ENCODE data around the gene TM4SF18. TPM values are rescaled to one million over a fixed set of nuclear protein-coding genes. Genes with fewer than 3 reads are reported as not detected.
"Not testable (repeated sequence)": the region's sequence is repeated elsewhere in the genome, so short reads cannot be mapped to it uniquely, and the experiment has no call there.

Gene TM4SF18, protein sequence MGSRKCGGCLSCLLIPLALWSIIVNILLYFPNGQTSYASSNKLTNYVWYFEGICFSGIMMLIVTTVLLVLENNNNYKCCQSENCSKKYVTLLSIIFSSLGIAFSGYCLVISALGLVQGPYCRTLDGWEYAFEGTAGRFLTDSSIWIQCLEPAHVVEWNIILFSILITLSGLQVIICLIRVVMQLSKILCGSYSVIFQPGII
- total RNA-seq (2014; rRNA removed; shearing (Covaris generic)) = 0.45 and 2.1 TPM in 2 replicates

DNA sequence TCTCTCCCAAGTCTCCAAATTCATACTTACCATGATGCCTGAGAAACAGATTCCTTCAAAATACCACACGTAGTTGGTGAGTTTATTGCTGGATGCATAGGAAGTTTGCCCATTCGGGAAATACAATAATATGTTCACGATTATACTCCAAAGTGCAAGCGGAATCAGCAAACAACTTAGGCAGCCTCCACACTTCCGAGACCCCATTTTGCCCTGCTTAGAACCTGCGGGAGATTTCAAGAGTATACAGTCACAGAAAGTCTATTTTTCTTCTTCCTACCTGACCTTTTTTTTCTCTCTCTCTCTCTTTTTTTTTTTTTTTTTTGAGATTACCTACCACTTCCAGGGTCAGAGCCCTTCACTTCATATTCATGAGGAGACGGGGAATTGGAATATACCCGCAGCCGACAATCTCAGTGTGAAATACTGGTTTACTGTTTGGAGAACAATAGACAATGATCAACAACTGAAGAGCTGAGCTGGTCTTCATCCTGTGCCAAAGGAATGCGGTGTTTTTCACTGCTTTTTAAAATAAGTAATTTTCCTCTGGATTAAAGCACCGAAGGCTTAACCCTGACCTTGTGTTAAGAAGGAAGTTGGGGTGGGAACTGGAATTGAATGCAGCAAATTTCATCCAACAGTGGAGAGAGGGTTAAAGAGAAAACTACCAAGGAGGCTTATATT lies at the start of gene TM4SF18:
Gene TM4SF18, minus strand, starts transcription at position 461 of the 684 bp plus-strand sequence. Its CDS starts 254 bp downstream, at position 207.
- DNase-seq (ENCODE audit: low spot score) = no peak

DNA sequence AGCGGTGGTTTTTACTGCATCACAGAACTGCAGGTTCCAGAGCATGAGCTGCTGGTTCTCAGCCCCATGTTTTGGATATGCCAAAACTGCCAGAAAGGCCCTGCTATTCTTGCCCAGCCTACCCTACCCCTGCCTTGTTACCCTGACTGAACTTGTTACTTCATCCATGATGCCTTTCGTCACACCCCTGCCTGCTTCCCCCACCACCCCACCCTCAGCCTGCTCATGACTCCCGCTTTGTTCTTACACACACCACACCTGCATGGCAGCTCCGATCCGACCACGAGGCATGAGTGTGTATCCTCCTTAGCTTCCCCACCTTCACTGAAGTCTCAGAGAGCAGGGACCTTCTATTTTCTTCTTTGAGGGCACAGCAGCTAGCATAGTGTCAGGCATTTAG lies 49.1 kb upstream of the TM4SF18 start:
- DNase-seq (ENCODE audit: low spot score) = no peak

DNA sequence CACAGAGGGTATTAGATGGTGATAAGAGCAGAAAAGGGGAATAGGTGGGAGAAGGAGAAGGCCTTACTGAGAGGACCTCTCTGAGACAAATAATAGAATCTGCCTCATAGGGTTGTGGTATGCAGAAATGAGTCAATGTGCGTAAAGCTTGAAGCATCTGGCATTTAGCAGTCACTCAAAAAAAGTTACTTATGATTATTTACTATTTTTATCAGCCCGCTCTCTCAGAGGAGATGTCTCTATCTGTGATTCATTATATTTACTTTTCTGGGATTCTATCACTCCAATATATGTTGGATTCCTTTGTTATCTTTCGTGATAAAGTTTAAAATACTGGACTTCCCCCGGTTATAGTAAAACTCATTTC lies 48.6 kb upstream of the TM4SF18 start:
- DNase-seq (ENCODE audit: low spot score) = peak; percentile 78

DNA sequence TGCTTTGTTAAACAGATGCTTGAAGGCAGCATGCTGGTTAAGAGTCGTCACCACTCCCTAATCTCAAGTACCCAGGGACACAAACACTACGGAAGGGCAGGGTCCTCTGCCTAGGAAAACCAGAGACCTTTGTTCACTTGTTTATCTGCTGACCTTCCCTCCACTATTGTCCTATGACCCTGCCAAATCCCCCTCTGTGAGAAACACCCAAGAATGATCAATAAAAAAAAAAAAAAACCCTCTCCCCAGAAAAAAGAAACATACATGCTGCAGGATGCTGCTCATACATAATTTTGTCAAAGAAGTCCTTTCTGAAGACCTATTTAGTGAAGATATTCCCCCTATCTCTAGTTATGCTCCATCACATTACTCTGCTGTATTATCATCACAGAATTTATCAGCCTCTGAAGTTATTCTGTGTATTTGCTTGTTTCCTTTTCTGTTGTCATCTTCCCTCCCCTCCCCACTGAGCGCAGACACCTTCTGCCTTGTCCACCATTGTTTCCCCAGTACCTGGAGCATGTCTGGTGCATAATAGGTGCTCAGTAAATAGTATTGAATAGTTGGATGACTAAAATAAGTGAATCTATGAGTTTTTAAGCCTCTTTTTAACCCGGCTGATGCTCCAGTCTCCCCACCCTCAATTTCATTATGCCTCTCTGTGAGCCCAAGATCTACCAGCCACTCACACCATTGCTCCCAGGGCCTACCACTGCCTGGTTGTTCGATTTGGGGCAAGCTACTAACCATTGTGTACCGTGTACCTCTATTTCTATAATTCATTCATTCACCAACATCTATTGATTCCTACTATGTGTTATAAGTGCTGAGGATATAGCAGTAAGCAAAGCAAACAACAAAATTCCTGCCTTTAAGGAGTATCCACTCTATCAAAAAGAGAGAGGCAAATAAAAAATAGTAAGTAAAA lies 48.0 kb upstream of the TM4SF18 start:
- DNase-seq (ENCODE audit: low spot score) = no peak

DNA sequence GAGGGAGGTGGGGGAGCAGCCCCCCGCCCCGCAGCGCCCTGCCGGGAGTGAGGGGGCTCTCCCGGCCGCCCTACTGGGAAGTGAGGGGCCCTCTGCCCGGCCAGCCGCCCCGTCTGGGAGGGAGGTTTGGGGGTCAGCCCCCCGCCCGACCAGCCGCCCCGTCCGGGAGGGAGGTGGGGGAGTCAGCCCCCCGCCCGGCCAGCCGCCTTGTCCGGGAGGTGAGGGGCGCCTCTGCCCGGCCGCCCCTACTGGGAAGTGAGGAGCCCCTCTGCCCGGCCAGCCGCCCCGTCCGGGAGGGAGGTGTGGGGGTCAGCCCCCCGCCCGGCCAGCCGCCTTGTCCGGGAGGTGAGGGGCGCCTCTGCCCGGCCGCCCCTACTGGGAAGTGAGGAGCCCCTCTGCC lies 46.8 kb upstream of the TM4SF18 start:
- DNase-seq (ENCODE audit: low spot score) = not testable (repeated sequence)

DNA sequence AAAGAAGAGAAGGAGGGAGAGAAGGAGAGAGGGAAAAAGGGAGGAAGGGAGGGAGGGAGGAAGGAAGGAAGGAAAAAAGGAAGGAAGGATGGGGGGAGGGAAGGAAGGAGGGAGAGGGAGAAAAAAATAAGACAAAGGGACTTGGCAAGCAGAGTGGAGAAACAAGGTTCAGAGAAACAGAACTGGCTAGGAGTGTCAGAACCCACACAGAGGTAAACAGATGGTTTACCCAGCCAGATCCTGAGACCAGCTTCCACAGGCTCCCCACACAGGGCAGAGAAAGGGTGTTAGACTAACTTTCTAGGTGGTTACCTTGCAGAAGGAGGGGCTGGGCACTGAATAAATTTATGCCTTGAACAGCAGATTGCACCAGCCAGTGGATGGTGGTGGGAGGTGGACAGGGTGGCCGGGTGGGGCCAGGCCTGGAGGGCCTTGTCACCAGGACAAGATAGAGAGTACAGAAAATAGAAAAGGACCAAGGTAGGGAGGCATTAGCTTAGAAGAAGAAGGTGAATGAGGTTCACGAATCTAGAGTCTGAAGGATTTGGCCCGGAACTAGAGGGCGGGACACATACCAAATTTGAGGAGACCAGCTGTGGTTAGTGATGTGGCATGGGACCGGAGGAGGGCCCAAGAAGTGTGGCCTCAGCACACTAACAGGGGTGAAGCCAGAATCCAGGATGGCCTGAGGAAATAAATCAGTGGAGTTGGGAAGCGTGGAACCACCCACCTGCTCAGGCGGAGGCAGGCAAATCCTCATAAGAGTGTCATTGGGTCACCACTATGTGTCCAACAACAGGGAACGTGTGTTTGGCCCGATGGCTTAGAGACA lies 45.3 kb upstream of the TM4SF18 start:
- DNase-seq (ENCODE audit: low spot score) = no peak

DNA sequence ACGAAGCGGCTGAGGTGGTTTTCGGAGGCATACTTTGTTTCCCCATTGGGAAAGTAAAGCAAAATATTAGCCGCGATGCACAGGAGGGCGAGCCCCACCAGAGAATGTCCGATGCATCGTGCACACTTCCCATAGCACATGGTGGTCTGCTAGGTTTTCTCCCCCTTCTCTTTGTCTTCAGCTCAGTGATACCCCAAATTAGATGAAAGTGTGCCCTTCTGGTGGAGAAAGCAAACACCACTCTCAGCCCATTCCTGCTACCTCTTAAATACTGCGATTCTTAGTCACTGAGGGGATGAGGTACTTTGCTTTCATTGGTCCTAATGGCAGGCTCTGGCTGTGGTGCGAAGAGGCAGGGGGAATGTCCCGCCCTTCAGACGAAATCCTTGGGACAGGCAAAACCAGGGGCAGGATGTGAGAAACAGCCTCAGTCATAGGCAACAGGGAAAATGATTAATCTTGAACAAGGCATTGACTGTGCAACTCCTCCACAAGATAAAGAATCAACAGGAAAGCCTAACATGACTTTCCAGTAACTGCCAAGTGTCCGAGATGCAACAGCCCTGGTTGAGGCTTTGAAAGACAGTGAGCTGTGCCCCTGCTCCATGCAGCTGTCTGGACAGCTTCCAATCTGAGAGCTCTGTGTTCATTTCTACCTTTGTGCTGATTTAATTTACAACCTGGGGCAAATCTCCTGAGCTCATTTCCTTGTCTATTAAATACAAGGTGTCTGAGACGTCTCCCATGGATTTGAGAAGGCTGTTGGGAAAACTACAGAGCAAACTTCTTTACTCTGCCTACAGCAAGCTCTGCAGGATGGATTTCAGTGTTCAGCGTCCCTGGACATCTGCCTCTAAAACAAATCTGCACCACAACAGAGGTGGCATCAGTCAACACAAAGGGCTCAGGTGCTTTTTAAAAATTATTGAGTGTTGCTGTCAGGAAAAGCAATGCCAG lies 44.2 kb upstream of the TM4SF18 start, which contains the start of gene TM4SF1:
Gene TM4SF1, minus strand, starts transcription at position 242 of the 957 bp plus-strand sequence. Its CDS starts 102 bp downstream, at position 140.
- DNase-seq (ENCODE audit: low spot score) = peak; percentile 97

DNA sequence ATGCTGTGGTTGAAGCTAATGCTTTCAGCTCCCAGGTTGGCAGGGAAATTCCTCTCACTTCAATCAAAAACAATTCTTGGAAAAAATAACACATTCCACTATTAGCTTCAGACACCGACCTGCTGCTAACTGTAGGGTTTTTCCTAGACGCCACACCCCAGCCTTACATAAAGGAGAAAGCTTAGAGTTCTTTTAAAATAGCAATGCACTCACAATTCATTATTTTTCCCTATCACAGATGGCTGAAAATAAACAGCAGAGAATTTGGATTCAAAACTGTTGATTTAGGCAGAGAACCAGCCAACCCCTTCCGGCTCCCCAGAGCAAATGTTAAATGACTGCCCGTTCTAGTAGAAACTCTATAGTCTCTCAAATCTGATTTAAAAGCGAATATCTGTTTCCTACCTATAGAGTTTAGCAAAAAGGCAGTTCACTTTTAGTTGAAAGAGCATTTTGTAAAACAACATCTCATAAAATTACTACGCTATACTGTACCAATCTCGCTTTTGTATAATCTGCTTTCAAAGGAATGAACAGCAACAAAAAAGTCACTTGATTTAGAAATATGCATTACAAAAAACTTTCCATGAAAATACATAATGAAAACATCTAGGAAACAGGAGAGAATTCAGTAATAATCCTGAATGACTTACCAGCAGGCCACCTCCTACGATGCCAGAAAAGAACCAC lies 43.4 kb upstream of the TM4SF18 start:
- peak; percentile 51 for DNase-seq (ENCODE audit: low spot score)

DNA sequence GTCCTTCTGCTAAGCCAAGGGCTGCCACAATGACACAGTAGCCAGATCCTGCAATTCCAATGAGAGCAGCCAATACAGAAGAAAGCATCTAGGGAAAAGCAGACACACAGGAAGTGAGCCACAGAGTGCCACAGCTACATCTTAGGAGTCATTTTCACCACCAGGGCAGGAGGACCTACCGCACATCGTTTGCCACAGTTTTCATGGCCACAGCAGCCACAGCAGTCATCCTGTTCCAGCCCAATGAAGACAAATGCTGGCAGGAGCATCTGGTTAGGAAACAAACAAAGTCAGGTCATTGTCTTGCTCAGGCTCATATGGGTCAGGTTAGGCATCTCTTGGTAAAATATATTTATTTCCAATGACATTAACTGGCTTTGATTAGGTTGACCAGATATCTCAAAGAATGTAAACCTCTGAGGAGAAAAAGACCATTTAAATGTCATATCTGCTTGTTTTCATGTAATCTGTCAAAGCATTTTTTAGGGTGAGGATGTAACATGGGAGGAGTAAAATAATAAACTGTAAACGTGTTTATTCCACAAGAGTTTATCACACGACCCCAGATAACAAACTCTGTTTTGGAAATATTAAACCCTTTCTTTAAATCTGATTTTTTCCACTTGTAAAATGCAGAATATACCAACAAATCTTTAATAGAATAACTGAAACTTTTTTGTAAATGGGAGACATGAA lies 42.2 kb upstream of the TM4SF18 start:
- DNase-seq (ENCODE audit: low spot score) = no peak

DNA sequence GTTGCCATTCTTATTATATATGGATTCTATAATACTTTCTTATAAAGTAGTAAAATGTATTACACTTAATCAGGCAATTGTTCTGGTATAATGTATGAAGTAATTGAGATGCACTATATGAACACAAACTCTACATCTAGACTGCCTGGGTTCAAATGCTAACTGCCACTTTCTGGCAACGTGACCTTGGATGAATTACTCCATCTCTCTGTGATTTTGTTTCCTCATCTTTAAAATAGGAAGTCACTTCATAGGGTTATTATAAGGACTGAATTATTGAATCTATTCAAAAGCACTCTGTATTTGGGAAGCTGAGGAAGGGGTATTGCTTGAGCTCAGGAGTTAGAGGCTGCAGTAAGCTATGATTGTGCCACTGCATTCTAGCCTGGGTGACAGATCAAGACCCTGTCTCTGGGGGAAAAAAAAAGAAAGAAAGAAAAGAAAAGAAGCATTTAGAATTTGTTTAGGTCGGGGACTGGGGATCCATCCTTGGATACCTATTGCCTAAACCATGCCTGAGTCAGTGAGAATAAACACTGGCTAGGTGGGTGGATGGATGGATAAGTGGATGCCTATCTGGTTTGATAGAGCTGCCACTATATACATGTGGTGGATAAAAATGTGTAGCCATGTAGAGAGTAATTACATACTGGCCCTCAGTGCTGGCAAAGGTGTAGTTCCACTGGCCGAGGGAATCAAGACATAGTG lies 41.5 kb upstream of the TM4SF18 start:
- DNase-seq (ENCODE audit: low spot score) = no peak

DNA sequence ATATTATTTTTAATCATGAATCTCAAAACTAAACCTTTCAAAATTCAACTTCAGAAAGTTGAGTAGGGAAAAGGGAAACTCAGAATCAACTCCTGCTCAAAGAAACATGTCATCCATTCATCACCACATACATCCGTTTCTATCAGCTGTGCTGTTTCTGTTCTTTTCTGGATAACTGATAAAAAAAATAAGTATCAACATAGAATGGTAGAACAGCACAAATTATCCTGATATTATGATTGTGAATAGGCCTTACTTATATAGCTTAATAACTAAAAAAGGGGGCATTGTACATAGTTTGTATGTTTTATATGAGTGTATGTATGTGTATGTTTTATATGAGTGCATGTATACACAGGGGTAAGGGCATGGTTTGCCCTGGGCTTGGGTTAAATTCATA lies 41.0 kb upstream of the TM4SF18 start:
- DNase-seq (ENCODE audit: low spot score) = no peak

DNA sequence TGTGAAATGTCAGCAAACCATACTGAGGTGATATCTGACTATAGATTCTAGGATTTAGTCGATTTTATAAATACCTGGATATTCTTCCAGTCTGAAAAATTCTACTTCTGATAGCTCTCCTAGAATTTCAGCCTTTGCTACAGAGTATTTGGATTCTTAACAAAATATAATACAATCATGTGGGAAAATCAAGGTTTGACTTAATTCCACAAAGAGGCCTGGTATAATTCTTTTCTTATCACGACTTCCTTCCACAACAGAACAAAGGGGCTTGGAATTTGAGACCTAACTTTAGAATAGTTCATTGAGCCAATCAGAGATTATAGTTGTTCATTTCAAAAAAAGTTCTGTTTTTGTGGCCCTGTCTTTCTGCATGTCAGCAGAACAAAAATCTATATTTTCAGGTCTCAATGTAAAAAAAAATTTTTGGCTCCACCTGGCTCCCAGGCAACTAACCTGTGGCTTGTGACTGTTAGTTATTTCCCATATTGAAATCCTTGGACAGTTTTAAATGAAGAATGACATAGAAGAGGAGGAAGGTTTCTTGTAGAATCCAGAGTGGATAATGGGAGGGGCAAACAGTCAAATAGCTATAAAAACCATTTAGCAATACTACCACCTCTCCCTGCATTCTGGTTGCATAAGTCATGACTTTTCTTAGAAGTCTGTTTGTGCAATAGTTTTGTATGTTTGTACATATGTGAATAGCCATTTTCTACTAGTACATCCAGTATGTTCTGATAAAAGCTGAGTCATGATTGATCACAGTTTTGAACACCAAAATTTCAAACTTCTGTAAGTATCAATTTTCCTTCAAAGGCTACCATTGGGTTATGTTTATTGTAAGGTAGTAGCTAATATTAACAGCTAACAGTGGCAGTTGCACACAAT lies 40.0 kb upstream of the TM4SF18 start:
- no peak for DNase-seq (ENCODE audit: low spot score)

DNA sequence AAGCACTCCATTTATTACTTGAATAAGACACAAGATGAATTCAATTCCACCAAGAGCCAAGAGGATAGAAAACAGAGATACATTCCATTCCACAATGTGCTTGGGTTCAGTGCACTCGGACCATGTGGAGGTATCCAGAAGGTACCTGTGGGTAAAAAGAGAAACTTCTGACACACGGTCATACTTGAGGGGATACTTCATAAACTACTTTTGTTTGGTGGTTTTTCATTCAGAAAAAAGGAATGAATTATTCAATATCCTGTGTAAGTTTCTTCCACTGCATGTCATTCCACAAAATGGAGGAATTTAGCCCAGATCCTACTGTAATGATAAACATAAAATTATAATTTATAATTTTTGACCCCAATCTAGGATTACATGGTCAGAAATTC lies 38.3 kb upstream of the TM4SF18 start:
- DNase-seq (ENCODE audit: low spot score) = no peak

DNA sequence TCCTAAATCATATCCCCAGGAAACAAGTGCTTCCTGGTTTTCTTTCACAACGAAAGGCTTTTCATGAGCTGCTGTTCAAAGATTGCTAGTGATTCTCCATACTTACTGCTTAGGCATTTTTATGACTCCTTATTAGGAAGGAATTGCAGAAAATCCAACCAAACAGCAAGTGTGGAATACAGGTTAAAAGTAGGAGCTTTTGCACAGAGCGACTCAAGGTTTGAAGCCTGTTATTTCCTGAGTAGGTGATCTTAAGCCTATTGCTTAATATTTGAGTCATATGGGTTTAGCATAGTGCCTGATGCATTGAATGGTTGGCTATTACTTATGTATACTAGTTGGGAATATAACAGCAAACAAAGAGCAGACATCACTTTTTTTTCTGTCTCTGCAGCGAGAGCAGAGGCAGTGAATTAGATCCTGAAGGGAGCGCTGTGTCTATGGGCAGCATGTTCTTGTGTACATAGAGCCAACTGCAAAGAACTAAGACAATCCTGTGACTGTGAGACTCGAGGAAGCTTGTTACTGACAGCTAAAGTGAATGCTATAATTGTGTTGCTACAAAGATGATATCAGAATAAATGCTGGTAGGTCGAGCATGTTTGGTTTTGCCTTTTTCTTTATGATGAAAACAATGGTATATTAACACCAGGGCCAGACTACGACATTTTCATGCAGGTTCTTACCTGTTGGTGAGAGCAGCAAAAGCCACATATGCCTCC lies 37.7 kb upstream of the TM4SF18 start:
- DNase-seq (ENCODE audit: low spot score) = no peak

DNA sequence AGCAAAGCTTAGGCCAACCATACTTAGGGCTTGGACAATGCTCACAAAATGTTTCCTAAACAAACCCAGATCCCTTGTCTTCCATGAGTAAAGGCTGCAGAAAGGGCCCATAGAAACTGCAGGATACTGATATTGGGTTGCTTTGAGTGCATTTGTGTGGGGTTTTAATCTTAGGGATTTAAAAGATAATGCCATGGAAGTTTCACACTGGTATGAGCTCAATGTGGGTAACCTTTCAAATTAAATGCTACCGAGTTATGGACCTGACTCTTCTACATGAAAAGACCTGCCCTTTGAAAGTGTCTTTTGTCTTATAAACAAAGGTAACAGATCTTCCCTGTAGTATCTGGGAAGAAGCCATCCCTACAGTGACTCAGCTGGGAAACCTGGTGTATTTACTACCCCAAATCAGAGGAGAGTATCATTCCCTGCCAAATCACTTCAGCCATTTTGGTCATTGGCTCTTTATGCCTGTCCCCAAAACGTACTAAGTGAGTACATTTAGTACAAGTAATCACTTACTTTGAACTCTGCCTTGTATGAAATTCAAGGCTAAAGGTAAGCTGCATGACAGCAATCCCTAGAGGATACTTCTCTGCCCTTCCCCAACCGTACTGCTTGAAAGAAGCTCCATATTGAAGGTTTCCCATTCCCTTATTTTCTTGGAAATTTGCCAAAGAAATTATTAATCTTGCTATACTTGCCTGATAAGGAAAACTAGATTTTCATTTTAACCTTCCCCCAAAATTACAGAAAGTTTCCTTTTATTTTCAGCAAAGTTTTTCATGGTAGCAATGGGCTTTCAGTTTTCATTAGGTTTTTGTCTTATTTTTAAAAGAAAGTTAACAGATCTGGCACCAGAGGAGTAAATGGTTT lies 36.8 kb upstream of the TM4SF18 start:
- no peak for DNase-seq (ENCODE audit: low spot score)
